Neural progenitor cell (in vitro differentiated cells): ENCODE results near the gene KRTAP12-2. TPM values are rescaled to one million over a fixed set of nuclear protein-coding genes. Genes with fewer than 3 reads are reported as not detected.
"Not testable (repeated sequence)": the region's sequence is repeated elsewhere in the genome, so short reads cannot be mapped to it uniquely, and the experiment has no call there.

Source experiments
- DNase-seq: peaks from one replicate; pipeline ENCODE4 v3.0.0-alpha.2; 2016; ENCODE audit warnings: low spot score
- H2AFZ ChIP-seq: fragments of 200-600 bp; sonication (generic); replicated peaks from 2 replicates; pipeline ENCODE4 v1.6.1; 2016; ENCODE audit warnings: antibody characterized with exemption
- H3F3A ChIP-seq: fragments of 200-600 bp; sonication (generic); 2 replicates; pipeline ENCODE4 v1.6.1; 2016; ENCODE audit warnings: antibody characterized with exemption, low read depth
- H3K27ac ChIP-seq: fragments of 200-600 bp; sonication (generic); 2 replicates; pipeline ENCODE4 v1.5.1; 2016; ENCODE audit warnings: mild to moderate bottlenecking
- H3K27me3 ChIP-seq: fragments of 200-600 bp; sonication (generic); 2 replicates; pipeline ENCODE4 v1.6.1; 2016; ENCODE audit warnings: mild to moderate bottlenecking, moderate library complexity
- H3K36me3 ChIP-seq: fragments of 200-600 bp; sonication (generic); 2 replicates; pipeline ENCODE4 v1.5.1; 2016
- H3K4me1 ChIP-seq: fragments of 200-600 bp; sonication (generic); 2 replicates; pipeline ENCODE4 v1.6.1; 2016; ENCODE audit warnings: mixed run types
- H3K4me2 ChIP-seq: fragments of 200-600 bp; sonication (generic); 2 replicates; pipeline ENCODE4 v1.6.1; 2016
- H3K4me3 ChIP-seq: fragments of 200-600 bp; sonication (generic); 2 replicates; pipeline ENCODE4 v1.5.1; 2016
- H3K79me2 ChIP-seq: fragments of 200-600 bp; sonication (generic); 2 replicates; pipeline ENCODE4 v1.6.1; 2016; ENCODE audit warnings: low read depth
- H3K9ac ChIP-seq: fragments of 200-600 bp; sonication (generic); 2 replicates; pipeline ENCODE4 v1.6.1; 2016
- H3K9me3 ChIP-seq: fragments of 200-600 bp; sonication (generic); 2 replicates; pipeline ENCODE4 v1.5.1; 2016; ENCODE audit warnings: low read depth
- H4K20me1 ChIP-seq: fragments of 200-600 bp; sonication (generic); 2 replicates; pipeline ENCODE4 v1.6.1; 2016; ENCODE audit warnings: low read depth
- H3K27ac Mint-ChIP-seq: 3 replicates; pipeline ENCODE4 v1.8.0; 2021; ENCODE audit warnings: mixed read lengths
- H3K27me3 Mint-ChIP-seq: 2 replicates; pipeline ENCODE4 v1.8.0; 2022; ENCODE audit warnings: low read depth, mild to moderate bottlenecking, inconsistent platforms, moderate library complexity, mixed read lengths; ENCODE audit not compliant: insufficient read depth
- H3K36me3 Mint-ChIP-seq: 3 replicates; pipeline ENCODE4 v1.8.0; 2021; ENCODE audit warnings: mixed read lengths
- H3K4me1 Mint-ChIP-seq: 3 replicates; pipeline ENCODE4 v1.8.0; 2021; ENCODE audit warnings: mixed read lengths
- H3K4me3 Mint-ChIP-seq: 3 replicates; pipeline ENCODE4 v1.8.0; 2021; ENCODE audit warnings: mild to moderate bottlenecking, moderate library complexity, mixed read lengths
- H3K9me3 Mint-ChIP-seq: 3 replicates; pipeline ENCODE4 v1.8.0; 2020; ENCODE audit warnings: mixed read lengths
- EZH2 ChIP-seq: fragments of 200-600 bp; sonication (generic); IDR thresholded peaks from 2 replicates; pipeline ENCODE4 v1.6.1; 2017; ENCODE audit warnings: antibody characterized with exemption, mild to moderate bottlenecking, moderate library complexity
- EZH2phosphoT487 ChIP-seq: fragments of 200-600 bp; sonication (generic); IDR thresholded peaks from 2 replicates; pipeline ENCODE4 v1.6.1; 2017; ENCODE audit warnings: antibody characterized with exemption
- total RNA-seq: library from RNA; depleted of rRNA; stranded (reverse); fragments of >200 nt; gene quantifications from 2 replicates; pipeline ENCODE4 v1.2.3, GENCODE V29; 2015; ENCODE audit warnings: low replicate concordance
- TF ChIP-seq, protein P1 (sequence below): fragments of 200-600 bp; sonication (generic); IDR thresholded peaks from 2 replicates; pipeline ENCODE4 v1.5.1; 2017; ENCODE audit warnings: antibody characterized with exemption, mild to moderate bottlenecking

Gene KRTAP12-2
- total RNA-seq, 1 donor from 2014 or later, result not detected

DNA sequence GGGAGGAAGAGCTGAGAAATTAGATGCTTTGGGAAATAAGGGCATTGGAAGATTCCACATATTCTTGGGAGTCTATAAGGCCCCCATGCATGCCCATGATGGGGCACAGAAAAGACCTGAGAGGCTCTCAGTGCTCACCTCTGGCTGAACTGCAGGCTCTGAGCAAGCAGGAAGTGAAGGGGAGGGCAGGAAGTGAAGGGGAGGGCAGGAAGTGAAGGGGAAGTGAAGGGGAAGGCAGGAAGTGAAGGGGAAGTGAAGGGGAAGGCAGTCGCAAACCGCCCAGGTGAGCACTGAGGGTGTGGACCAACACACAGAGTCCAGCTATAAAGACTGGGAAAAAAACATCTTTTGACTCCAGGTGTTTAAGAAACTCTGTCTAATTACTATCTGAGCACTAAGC, 36.3 kb downstream of the KRTAP12-2 start:
- no peak for DNase-seq
- H4K20me1 ChIP-seq, result no peaks in the 10 kb centered on the region

DNA sequence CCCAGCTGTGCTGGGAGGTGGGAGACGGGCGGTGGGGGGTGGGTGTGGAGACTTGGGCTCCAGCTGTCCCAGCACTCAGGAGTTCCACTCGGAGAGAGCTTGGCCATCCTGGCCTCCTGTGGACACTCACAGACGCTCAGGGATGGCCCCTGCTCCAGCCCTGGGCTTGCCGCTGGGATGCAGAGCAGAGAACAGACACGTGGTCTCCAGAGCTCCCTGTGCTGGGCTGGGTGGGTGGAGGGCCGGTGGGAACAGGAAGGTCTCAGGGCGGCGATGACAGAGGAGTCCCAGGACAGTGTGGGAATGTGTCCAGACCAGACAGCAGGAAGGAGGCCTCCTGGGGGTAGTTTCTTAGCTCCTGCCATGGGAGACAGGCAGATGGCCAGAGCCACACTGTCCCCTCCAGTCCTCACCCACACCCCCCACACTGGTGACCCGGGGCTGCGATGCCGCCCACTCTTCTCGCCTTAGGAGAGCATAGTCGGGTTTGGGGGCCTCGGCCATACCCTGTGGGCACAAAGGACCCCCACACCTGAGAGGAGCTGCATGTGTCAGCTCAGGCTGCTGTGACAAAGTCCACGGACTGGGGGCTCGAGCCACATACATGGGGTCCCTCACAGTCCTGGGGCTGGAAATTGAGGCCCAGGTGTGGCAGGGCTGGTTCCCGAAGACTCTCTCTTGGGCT, 37.9 kb downstream of the KRTAP12-2 start:
- Histone ChIP-seq H3K4me2 (no peak overlapping the region), H3K79me2 (no peaks in the 10 kb centered on the region), H3K4me3 (no peak overlapping the region), H3K9ac (no peak overlapping the region), H2AFZ (no peak overlapping the region), H3K9me3 (peaks cover 13% of the 10 kb centered on the region), H3K27ac (no peak overlapping the region), H3K27me3 (no peaks in the 10 kb centered on the region), H3F3A (peaks cover 2% of the 10 kb centered on the region), H4K20me1 (no peaks in the 10 kb centered on the region), H3K4me1 (no peaks in the 10 kb centered on the region), H3K36me3 (no peaks in the 10 kb centered on the region)
- H3K4me1 Mint-ChIP-seq, result no peaks in the 10 kb centered on the region
- H3K9me3 Mint-ChIP-seq, result peaks cover 41% of the 10 kb centered on the region
- peaks cover 2% of the 10 kb centered on the region for H3K27me3 Mint-ChIP-seq
- no peaks in the 10 kb centered on the region for H3K36me3 Mint-ChIP-seq
- H3K4me3 Mint-ChIP-seq, result no peak overlapping the region
- DNase-seq, result no peak
- no peak overlapping the region for H3K27ac Mint-ChIP-seq
- TF ChIP-seq EZH2 (no peak), EZH2phosphoT487 (no peak)
- TF ChIP-seq, protein P1, sequence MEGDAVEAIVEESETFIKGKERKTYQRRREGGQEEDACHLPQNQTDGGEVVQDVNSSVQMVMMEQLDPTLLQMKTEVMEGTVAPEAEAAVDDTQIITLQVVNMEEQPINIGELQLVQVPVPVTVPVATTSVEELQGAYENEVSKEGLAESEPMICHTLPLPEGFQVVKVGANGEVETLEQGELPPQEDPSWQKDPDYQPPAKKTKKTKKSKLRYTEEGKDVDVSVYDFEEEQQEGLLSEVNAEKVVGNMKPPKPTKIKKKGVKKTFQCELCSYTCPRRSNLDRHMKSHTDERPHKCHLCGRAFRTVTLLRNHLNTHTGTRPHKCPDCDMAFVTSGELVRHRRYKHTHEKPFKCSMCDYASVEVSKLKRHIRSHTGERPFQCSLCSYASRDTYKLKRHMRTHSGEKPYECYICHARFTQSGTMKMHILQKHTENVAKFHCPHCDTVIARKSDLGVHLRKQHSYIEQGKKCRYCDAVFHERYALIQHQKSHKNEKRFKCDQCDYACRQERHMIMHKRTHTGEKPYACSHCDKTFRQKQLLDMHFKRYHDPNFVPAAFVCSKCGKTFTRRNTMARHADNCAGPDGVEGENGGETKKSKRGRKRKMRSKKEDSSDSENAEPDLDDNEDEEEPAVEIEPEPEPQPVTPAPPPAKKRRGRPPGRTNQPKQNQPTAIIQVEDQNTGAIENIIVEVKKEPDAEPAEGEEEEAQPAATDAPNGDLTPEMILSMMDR, result no peak

More for the DNA sequence above, 36.3 kb downstream of the KRTAP12-2 start:
- H3K36me3 Mint-ChIP-seq, result no peaks in the 10 kb centered on the region
- no peak overlapping the region for H3K9ac ChIP-seq
- no peak overlapping the region for H3K27ac ChIP-seq
- H3K36me3 ChIP-seq, result no peaks in the 10 kb centered on the region
- H3K27me3 Mint-ChIP-seq, result peaks cover 2% of the 10 kb centered on the region
- H3F3A ChIP-seq, result peaks cover 2% of the 10 kb centered on the region
- H3K27ac Mint-ChIP-seq, result no peak overlapping the region
- H2AFZ ChIP-seq, result no peak overlapping the region
- H3K4me1 ChIP-seq, result no peaks in the 10 kb centered on the region
- no peak overlapping the region for H3K4me2 ChIP-seq
- H3K27me3 ChIP-seq, result no peaks in the 10 kb centered on the region
- H3K9me3 ChIP-seq, result peaks cover 8% of the 10 kb centered on the region
- H3K79me2 ChIP-seq, result no peaks in the 10 kb centered on the region
- no peaks in the 10 kb centered on the region for H3K4me1 Mint-ChIP-seq
- no peak overlapping the region for H3K4me3 Mint-ChIP-seq
- peaks cover 31% of the 10 kb centered on the region for H3K9me3 Mint-ChIP-seq
- TF ChIP-seq EZH2phosphoT487, result no peak
- no peak overlapping the region for H3K4me3 ChIP-seq

- H3K4me3 ChIP-seq, H3K36me3 Mint-ChIP-seq, H3K27me3 Mint-ChIP-seq, H3K79me2 ChIP-seq, H3K27ac Mint-ChIP-seq, H3K36me3 ChIP-seq, H4K20me1 ChIP-seq, H3F3A ChIP-seq, H3K4me3 Mint-ChIP-seq, H3K27me3 ChIP-seq, H3K27ac ChIP-seq, H3K4me1 Mint-ChIP-seq, H3K4me2 ChIP-seq, H2AFZ ChIP-seq, DNase-seq, H3K4me1 ChIP-seq, H3K9ac ChIP-seq: not testable (repeated sequence)
- H3K9me3 Mint-ChIP-seq, result peaks cover 44% of the 10 kb centered on the region
- peaks cover 22% of the 10 kb centered on the region for H3K9me3 ChIP-seq
These were observed 38.9 kb downstream of the KRTAP12-2 start for GRCh38 chr21:44627831-44628233.

GRCh38 chr21:44627181-44627822, 39.4 kb downstream of the KRTAP12-2 start:
- peaks cover 47% of the 10 kb centered on the region for H3K9me3 Mint-ChIP-seq
- not testable (repeated sequence) for H2AFZ ChIP-seq, DNase-seq, H3K9ac ChIP-seq, H3K36me3 ChIP-seq, H3K36me3 Mint-ChIP-seq, H3K4me1 Mint-ChIP-seq, H3F3A ChIP-seq, H3K27me3 Mint-ChIP-seq, H3K27ac ChIP-seq, H3K27ac Mint-ChIP-seq, H3K27me3 ChIP-seq, H3K4me2 ChIP-seq, H3K4me3 ChIP-seq, H4K20me1 ChIP-seq, H3K79me2 ChIP-seq, H3K4me3 Mint-ChIP-seq, H3K4me1 ChIP-seq
- H3K9me3 ChIP-seq, result peaks cover 17% of the 10 kb centered on the region
